B cell (primary cell): Measurements from ENCODE around the gene SAT1.

Source experiments
- CTCF ChIP-seq: fragments of 200-600 bp; IDR thresholded peaks from one replicate; pipeline ENCODE4 v1.8.0; 2022; ENCODE audit warnings: antibody characterized with exemption, mild to moderate bottlenecking
- EZH2 ChIP-seq: IDR thresholded peaks from 2 replicates; pipeline ENCODE4 v1.6.1; 2012; ENCODE audit warnings: borderline replicate concordance, low read depth, mild to moderate bottlenecking, moderate library complexity, low read length; ENCODE audit not compliant: insufficient read depth, poor library complexity, severe bottlenecking

- TF ChIP-seq CTCF (no peak), EZH2 (no peak)
These were observed 32.4 kb downstream of the SAT1 start for GRCh38 chrX:23815376-23815775.
